SK-N-MC (cell line): Measurements from ENCODE around the gene NUDT22.

Experiments used
- DNase-seq: peaks from one replicate; pipeline ENCODE4 v3.0.0-alpha.2; 2011; ENCODE audit warnings: low read depth, low spot score
- H3K27ac ChIP-seq: fragments of 200-600 bp; sonication (generic); 2 replicates; pipeline ENCODE4 v1.5.1; 2016; ENCODE audit warnings: mixed run types
- H3K36me3 ChIP-seq: fragments of 200-600 bp; sonication (generic); 2 replicates; pipeline ENCODE4 v1.6.1; 2017; ENCODE audit warnings: antibody characterized with exemption, low read length, mixed read lengths; ENCODE audit not compliant: insufficient read depth
- H3K4me3 ChIP-seq: fragments of 200-600 bp; sonication (generic); 2 replicates; pipeline ENCODE4 v1.5.1; 2016
- H3K9ac ChIP-seq: fragments of 200-600 bp; sonication (generic); 2 replicates; pipeline ENCODE4 v1.8.0; 2017; ENCODE audit warnings: mixed run types, mixed read lengths; ENCODE audit not compliant: insufficient read length
- H3K9me3 ChIP-seq: fragments of 200-600 bp; sonication (generic); 2 replicates; pipeline ENCODE4 v1.6.1; 2017; ENCODE audit warnings: low read depth, mild to moderate bottlenecking, antibody characterized with exemption, low read length, moderate library complexity, mixed read lengths
- EZH2 ChIP-seq: fragments of 200-600 bp; sonication (generic); IDR thresholded peaks from one replicate; pipeline ENCODE4 v1.6.1; 2017; ENCODE audit warnings: antibody characterized with exemption
- FOXP2 ChIP-seq: optimal IDR thresholded peaks from 2 replicates; pipeline ENCODE3; 2011; ENCODE audit warnings: mild to moderate bottlenecking, moderate library complexity; ENCODE audit not compliant: insufficient read depth; ENCODE audit errors: extremely low read length, control extremely low read depth
- POLR2AphosphoS5 ChIP-seq: IDR thresholded peaks from 2 replicates; pipeline ENCODE4 v1.6.1; 2012; ENCODE audit warnings: mild to moderate bottlenecking, low read depth, low read length, borderline replicate concordance

NUDT22 gene

DNA sequence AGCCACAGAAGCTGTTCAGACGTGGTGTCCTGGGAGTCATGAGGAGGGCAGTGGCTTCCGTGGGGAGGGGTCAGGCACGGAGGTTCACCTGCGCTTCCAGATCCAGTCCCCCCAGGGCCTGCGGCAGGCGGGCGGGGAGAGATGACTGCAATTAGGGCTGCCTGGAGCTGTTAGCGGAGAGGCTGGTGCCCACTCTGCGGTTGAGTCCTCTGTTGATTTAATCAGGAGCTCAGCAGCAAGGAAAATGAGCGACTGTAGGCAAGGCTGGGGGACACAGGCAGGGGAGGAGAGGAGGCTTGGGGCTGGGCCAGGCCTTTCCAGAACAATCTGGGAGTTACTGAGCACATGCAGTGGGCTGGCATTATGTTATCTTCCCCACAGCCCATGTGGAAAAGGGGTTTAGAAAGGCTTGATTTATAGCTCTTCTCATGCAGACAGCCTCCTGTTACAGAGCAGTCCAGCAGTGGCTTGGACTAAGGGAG, 38.3 kb downstream of the NUDT22 start:
- DNase-seq, result no peak
- Histone ChIP-seq H3K27ac (peak overlapping the region; percentile 62), H3K36me3 (peaks cover 30% of the 10 kb centered on the region; the same call in 1 of the 2 replicates), H3K4me3 (no peak overlapping the region), H3K9ac (no peak overlapping the region), H3K9me3 (no peaks in the 10 kb centered on the region)
- TF ChIP-seq FOXP2 (no peak), EZH2 (no peak), POLR2AphosphoS5 (no peak)

DNA sequence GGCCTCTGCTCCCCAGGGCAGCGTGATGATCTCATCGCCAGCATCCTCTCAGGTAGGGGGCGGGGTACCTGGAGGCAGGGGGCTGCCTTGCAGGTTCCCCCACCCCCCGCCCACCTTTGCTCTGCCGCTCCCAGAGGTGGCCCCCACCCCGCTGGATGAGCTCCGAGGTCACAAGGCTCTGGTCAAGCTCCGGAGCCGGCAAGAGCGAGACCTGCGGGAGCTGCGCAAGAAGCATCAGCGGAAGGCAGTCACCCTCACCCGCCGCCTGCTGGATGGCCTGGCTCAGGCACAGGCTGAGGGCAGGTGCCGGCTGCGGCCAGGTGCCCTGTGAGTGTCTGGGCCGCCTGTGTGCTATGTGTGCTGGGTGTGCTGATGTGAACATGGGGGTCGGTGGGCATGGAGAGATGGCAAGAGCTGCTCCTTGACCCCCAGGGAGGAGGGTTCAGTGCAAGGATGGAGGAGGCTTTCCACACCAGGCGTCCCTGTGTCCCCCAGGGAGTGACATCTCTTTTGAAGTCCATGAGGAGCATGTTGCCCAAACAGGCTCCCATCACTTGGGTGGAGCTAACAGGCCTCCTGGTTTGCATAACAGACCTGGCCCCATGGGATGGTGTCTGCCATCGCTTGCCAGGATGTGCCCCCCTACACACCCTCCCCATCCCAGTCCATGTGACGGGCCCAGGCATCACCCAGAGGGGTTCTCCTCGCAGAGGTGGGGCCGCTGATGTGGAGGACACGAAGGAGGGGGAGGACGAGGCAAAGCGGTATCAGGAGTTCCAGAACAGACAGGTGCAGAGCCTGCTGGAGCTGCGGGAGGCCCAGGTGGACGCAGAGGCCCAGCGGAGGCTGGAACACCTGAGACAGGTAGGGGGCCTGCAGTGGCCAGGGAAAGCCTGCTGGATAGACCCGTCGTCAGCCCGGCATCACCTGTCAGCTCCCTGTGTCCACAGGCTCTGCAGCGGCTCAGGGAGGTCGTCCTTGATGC, 39.4 kb downstream of the NUDT22 start:
- H3K9me3 ChIP-seq, result no peaks in the 10 kb centered on the region
- no peak for TF ChIP-seq EZH2
- TF ChIP-seq FOXP2, result no peak
- TF ChIP-seq POLR2AphosphoS5, result no peak
- H3K9ac ChIP-seq, result no peak overlapping the region
- H3K4me3 ChIP-seq, result no peak overlapping the region
- DNase-seq, result no peak
- H3K36me3 ChIP-seq, result peaks cover 24% of the 10 kb centered on the region; the same call in 1 of the 2 replicates
- H3K27ac ChIP-seq, result no peak overlapping the region

DNA sequence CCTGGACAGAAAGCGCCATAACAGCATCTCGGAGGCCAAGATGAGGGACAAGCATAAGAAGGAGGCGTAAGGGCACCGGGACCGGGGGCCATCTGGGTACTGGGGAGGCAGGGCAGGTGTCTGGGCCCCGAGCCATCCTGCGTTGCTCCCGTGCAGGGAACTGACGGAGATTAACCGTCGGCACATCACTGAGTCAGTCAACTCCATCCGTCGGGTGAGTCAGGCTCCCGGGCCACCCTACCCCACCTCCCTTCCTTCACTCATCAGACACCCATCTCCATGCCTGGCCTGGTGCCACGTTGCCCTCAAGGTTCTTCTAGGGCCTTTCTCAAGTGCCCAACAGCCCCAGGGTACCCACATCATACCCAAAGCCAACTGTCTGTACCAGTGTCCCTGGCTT, 40.3 kb downstream of the NUDT22 start:
- TF ChIP-seq POLR2AphosphoS5 (no peak), EZH2 (no peak), FOXP2 (no peak)
- H3K9me3 ChIP-seq, result no peaks in the 10 kb centered on the region
- H3K27ac ChIP-seq, result no peak overlapping the region
- no peak overlapping the region for H3K4me3 ChIP-seq
- H3K9ac ChIP-seq, result no peak overlapping the region
- no peak for DNase-seq
- peaks cover 24% of the 10 kb centered on the region; the same call in 1 of the 2 replicates for H3K36me3 ChIP-seq

DNA sequence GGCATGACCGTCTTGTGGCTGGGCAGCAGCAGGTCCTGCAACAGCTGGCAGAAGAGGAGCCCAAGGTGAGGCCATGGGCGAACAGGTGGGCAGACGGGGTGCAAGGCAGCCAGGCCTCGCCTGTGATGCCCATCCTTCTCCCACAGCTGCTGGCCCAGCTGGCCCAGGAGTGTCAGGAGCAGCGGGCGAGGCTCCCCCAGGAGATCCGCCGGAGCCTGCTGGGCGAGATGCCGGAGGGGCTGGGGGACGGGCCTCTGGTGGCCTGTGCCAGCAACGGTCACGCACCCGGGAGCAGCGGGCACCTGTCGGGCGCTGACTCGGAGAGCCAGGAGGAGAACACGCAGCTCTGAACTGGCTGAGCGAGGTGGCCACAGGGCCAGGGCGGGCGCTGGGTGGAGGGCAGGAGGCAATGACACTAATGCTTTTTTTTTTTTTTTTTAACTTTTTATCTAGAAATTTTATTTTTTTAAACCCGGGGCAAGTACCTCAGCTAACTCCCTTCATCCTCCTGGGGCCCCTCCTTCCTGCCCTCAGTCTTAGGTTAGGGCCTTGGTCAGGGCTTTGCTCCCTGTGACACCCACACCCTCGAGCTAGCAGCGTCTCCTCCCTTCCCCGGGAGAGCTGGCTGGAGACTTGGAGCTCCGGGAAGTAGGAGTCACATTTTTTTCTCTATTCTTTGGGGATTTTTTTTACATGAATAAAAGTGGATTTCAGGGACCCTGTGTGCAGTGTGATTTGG, 41.3 kb downstream of the NUDT22 start:
- TF ChIP-seq POLR2AphosphoS5 (no peak), EZH2 (no peak), FOXP2 (no peak)
- Histone ChIP-seq H3K4me3 (no peak overlapping the region), H3K9me3 (no peaks in the 10 kb centered on the region), H3K36me3 (peaks cover 21% of the 10 kb centered on the region; the same call in 1 of the 2 replicates), H3K9ac (no peak overlapping the region), H3K27ac (peak overlapping the region; percentile 70)
- no peak for DNase-seq

DNA sequence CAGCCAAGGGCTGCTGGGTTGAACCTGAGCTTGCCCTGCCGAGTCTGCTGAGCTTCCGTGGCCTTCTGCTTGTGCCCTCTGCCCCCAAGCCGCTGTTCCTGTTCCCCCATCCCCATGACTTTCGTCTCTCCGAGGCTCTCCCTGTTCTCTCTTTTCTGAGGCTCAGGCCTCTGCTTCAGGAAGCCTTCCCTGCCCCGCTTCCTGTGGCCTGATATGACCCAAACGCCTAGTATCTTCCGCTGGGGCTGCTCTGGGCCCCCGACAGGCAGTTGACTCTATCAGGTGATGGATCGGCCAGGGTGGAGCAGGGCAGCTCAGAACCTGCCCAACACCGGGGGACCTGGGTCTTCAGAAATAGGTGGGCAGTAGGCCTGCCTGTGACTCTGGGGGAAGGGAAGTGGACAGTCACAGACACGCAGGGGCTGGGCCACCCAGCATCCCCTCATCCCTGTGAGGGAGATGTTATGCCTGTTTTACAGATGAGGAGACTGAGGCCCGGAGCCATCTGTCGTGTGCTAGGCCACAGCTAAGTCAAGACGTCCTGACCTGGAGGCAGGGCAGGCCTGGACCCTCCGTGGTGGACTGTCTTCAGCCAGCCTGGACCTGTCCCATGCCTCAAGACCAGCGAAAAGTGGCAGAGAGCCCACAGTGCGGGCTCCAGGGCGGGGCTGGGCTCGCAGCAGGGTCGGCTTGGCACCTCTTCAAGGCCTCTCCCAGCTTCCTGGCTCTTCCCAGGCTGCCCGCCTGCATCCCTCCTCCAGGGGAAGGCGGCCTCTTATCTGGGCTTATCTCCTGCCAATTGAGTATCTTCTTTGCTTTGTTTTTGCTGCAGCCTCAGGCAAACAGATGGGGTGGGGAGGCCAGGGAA, 42.2 kb downstream of the NUDT22 start:
- no peak for TF ChIP-seq POLR2AphosphoS5
- DNase-seq, result no peak
- peaks cover 12% of the 10 kb centered on the region; the same call in 1 of the 2 replicates for H3K36me3 ChIP-seq
- peak overlapping the region; percentile 92 for H3K9ac ChIP-seq
- H3K27ac ChIP-seq, result peak overlapping the region; percentile 95
- H3K9me3 ChIP-seq, result no peaks in the 10 kb centered on the region
- H3K4me3 ChIP-seq, result peak overlapping the region; percentile 80

DNA sequence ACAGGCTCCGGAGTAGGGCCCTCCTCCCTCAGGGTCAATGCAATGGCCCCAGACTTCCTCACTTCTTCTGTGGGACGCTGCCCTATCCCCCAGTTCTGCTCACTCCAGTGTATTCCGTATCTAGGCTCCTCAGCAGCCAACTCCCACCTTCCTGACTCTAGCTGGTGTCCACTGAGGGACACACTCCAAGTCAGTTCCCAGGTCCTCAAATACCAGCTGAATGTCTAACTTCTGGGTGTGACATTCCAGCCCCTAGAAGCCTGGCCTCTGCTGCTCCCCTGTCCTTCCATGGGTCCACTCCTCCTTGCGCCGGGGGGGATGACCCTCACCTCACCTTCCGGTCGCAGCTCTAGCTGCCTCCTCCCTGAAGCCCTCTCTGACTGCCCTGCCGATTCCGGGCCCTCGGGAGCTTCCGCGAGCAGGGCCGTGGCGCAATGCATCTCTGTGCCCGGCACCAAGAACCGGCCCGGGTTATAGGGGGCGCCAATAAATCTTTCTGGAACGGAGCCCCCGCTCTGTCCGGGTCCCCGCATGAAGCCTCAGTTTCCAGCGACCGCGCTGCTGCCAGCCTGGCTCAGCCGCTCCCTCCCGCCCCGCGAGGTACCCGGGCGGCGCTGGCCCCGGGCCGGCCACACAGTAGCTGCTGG, 42.9 kb downstream of the NUDT22 start:
- Histone ChIP-seq H3K4me3 (peak overlapping the region; percentile 80), H3K9me3 (no peaks in the 10 kb centered on the region), H3K27ac (peak overlapping the region; percentile 95), H3K36me3 (peaks cover 5% of the 10 kb centered on the region; the same call in 1 of the 2 replicates), H3K9ac (peak overlapping the region; percentile 92)
- no peak for DNase-seq
- TF ChIP-seq FOXP2, result no peak
- no peak for TF ChIP-seq EZH2
- TF ChIP-seq POLR2AphosphoS5, result no peak

DNA sequence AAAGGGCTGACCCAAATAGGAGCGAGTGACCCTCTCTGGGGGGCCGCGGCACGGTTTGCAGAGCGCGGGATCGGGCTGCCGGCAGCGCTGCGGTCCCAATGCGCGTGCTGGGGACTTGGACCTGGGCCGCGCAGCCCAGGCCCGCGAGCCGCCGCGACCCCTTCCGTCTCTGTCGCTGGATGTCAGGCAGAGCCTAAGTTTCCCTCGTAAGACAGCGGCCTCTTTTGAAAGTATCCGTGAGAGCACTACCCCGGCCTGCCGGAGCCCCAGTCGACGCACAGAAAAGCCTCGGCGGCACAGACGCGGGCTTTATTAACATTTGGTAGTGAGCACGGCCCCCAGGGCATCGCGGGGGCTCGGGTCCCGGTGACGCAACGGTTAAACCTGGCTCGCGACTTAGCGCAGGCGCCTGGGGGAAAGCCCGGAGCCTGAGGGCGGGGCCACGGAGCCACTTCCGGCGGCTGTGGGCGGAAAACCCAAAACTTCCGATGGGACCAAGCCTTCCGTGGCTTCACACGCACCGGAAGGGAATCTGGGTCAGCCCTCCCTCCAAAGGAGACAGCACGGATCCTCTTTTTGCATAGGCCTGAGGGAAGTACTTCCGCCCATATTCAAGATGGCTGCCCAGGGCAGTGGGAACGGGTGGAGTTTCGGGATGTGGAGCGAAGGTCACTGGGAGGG, 43.6 kb downstream of the NUDT22 start:
- peak; percentile 78; the same call in 1 of the 2 replicates for TF ChIP-seq POLR2AphosphoS5
- TF ChIP-seq EZH2, result no peak
- Histone ChIP-seq H3K36me3 (peaks cover 4% of the 10 kb centered on the region; the same call in 1 of the 2 replicates), H3K4me3 (peak overlapping the region; percentile 80), H3K9ac (peak overlapping the region; percentile 92), H3K27ac (peak overlapping the region; percentile 95), H3K9me3 (no peaks in the 10 kb centered on the region)
- peak; percentile 98 for DNase-seq
